NCI-H146 treated with DMSO at 0.1 percent for 48 hours (cell line): ENCODE data around the gene ID3.

Source experiments
- DNase-seq: peaks from one replicate; lab custom pipeline; 2025; ENCODE audit not compliant: unreplicated experiment; lab: John Stamatoyannopoulos, UW

The ID3 gene

GRCh38 chr1:23528250-23528978 lies 30.9 kb downstream of the ID3 start:
- DNase-seq = peak; percentile 44

- no peak for DNase-seq
Observed at GRCh38 chr1:23527900-23528249, 31.4 kb downstream of the ID3 start.

GRCh38 chr1:23527366-23527765 lies 31.9 kb downstream of the ID3 start:
- DNase-seq = no peak

- no peak for DNase-seq
Observed at GRCh38 chr1:23526329-23527041, 32.8 kb downstream of the ID3 start.

- DNase-seq = peak; percentile 3
Observed at GRCh38 chr1:23525558-23526250, 33.6 kb downstream of the ID3 start.

- DNase-seq = peak; percentile 62
Observed at GRCh38 chr1:23524716-23525401, 34.4 kb downstream of the ID3 start.

GRCh38 chr1:23524163-23524562 lies 35.1 kb downstream of the ID3 start:
- DNase-seq = no peak

GRCh38 chr1:23522244-23522982 lies 36.9 kb downstream of the ID3 start:
- DNase-seq = no peak

- DNase-seq = no peak
Observed at GRCh38 chr1:23521588-23521987, 37.7 kb downstream of the ID3 start.

- DNase-seq = no peak
Observed at GRCh38 chr1:23517581-23517980, 41.7 kb downstream of the ID3 start.

- no peak for DNase-seq
Observed at GRCh38 chr1:23515905-23516304, 43.4 kb downstream of the ID3 start.

- DNase-seq = no peak
Observed at GRCh38 chr1:23514111-23514679, 45.1 kb downstream of the ID3 start.

GRCh38 chr1:23509896-23510295 lies 49.4 kb downstream of the ID3 start:
- DNase-seq = no peak
